ENCODE results near the gene BACH2.
A peak's percentile ranks its signal among the peaks of the same experiment; 100 is the strongest.
"Not testable (repeated sequence)": the region's sequence is repeated elsewhere in the genome, so short reads cannot be mapped to it uniquely, and the experiment has no call there.

The BACH2 gene

GRCh38 chr6:90296341-90297114 is at the start of gene BACH2:
TSS of gene BACH2 (minus strand) at chr6:90296843. CDS start at chr6:90008844, 287,999 bp downstream.
- peak; percentile 92 for DNase-seq

DNA sequence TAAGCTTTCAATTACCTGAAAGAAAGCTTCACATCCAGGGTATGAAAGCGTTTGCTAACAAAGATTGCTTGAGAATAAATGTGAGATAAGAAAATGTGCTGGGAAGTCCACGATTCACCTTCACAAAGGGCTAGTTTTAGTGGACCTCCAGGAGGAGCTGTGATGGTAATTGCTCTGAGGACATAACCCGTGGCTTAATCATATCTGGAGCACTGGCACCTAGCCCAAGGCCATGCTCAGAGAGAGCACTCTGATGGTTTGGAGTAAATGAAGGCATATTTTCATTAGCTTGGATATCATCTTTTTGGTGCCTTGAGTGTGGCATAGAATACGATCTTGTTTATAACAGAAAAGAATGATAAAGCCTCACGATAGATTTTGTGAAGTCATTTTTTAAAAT is 46.9 kb upstream of the BACH2 start:
- DNase-seq = no peak

DNA sequence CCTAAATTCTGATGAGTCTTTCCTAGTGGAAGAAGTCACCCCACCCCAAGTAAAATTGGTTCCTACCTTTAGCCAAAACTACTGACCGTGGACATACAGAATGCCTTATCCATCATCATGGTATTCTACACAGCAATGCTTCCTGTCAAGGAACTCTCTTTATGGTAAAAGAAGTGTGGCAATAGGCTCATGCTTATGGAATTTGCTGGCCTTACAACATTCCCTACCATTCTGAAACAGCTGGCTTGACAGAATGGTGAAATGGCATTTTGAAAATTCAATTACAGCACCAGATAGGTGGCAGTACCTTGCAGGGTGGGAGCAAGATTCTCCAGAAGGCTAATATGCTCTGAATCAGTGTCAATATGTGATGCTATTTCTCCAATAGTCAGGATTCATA is 41.8 kb upstream of the BACH2 start:
- DNase-seq = no peak

- DNase-seq = no peak
Observed at GRCh38 chr6:90336388-90336947, 39.8 kb upstream of the BACH2 start.

DNA sequence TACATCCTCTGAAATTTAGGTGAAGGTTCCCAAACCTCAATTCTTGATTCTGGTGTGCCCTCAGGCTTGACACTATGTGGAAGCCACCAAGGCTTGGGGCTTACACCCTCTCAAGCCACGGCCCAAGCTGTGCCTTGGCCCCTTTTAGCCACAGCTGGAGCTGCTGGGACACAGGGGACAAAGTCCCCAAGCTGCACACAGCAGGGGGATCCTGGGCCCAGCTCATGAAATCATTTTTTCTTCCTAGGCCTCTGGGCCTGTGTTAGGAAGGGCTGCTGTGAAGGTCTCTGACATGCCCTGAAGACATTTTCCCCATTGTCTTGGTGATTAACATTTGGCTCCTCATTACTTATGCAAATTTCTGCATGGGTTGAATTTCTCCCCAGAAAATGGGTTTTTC is 37.3 kb upstream of the BACH2 start:
- DNase-seq = no peak

DNA sequence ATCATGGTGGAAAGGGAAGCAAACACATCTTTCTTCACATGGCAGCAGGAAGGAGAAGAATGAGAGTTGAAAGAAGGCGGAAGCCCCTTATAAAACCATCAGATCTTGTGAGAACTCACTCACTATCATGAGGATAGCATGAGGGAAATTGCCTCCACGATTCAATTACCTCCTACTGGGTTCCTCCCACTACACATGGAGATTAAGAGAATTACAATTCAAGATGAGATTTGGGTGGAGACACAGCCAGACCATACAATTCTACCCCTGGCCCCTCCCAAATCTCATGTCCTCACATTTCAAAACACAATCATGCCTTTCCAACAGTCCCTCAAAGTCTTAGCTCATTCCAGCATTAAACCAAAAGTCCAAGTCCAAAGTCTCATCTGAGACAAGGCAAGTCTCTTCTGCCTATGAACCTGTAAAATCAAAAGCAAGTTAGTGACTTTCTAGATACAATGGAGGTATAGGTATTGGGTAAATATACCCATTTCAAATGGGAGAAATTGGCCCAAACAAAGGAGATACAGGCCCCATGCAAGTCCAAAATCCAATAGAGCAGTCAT is 36.4 kb upstream of the BACH2 start:
- DNase-seq = not testable (repeated sequence)

DNA sequence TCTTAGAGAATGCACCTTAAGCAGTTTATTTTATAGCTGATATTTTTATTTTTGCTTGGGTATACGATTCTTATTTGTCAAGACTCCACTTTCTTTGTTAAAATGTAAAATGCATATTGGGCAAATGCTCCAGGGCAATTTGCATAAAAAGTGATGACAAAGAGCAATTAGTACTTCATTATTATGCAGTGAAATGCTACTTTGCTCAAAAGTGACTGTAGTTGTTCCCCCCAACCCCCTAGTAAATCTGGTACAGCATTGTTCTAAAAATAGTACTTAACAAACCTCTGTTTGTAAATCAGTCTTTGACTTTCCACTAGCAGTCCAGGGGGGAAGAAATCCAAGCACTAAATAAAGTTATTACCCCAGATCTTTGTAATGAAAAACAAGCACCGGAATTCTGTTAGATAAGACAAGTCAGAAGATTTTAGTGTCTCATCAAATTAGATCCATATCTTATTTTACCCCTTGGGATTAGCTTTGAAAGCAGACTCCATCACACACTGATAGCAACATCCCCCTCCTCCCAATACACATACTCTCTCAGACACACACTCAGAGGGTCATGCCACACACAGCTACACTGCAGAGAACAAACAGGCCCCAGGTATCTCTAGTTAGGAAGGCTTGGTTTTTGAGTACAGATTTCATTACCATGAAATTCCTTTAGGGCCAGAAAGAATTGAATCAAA is 32.9 kb upstream of the BACH2 start:
- no peak for DNase-seq

- no peak for DNase-seq
Observed at GRCh38 chr6:90328004-90328403, 31.4 kb upstream of the BACH2 start.

DNA sequence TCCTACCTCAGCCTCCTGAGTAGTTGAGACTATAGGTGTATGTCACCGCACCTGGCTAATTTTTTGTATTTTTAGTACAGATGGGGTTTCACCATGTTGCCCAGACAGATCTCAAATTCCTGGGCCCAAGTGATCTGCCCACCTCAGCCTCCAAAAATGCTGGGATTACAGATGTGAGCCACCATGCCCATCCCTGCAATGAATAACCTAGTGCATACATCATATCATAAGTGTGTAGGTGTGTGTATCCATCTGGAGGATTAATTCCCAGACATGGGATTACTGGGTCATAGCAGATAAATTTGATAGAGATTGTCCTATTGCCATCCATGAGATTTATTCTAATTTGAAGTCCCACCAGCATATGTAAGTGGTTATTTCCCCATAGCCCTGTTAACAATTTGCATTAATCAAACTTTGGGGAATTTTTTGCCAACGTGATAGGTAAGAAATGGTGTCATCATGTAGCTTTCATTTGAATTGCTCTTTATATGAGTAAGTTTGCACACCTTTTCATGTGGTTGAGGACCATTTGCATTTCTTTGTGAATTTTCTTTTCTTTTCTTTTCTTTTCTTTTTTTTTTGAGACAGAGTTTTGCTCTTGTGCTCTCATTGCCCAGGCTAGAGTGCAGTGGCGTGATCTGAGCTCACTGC is 29.9 kb upstream of the BACH2 start:
- DNase-seq = no peak

DNA sequence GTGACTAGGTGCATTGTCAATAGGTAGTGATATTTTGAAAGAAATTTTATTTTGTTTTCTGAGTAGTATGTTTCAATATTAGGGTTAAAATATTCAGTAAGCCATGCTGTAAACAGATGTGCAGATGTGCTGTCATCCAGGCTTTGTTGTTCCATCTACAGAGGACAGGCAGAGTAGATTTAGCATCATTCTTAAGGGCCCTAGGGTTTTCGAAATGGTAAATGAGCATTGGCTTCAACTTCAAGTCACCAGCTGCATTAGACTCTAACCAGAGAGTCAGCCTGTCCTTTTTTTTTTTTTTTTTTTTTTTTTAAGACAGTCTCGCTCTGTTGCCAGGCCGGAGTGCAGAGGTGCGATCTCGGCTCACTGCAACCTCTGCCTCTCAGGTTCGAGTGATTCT is 27.1 kb upstream of the BACH2 start:
- no peak for DNase-seq

- DNase-seq = no peak
Observed at GRCh38 chr6:90322976-90323474, 26.4 kb upstream of the BACH2 start.

DNA sequence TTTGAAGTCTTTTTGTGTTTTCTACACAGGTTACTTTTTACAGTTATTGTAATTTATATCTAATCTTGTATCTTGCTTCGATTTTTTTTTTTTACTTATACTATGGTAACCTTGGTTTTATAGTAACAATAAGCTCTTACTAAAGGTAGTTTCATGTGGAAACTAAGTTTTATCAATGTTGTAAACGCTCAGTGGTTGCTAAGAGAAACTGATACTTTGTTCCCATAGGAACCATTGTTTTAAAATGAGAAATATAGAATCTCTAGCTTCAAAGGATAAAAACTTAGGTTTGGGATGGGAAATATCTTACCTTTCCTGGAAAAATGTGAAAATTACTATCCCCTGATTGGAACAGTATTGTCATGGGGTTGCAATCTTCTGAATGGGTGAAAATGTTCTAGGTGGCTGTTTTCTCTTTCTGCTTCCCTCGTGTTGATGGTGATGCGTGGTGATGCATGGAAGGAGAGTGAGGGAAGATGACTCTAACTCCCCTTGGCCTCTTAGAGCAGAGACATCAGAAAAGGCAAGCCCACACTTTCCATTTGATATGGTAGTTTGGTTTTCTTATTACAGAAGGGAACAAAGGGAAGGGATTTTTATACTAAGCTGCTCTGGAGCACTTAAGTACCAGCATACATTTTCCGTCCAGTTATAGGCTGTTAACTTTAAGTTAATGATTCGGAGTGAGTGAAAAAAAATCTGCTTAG is 23.5 kb upstream of the BACH2 start:
- DNase-seq = no peak

DNA sequence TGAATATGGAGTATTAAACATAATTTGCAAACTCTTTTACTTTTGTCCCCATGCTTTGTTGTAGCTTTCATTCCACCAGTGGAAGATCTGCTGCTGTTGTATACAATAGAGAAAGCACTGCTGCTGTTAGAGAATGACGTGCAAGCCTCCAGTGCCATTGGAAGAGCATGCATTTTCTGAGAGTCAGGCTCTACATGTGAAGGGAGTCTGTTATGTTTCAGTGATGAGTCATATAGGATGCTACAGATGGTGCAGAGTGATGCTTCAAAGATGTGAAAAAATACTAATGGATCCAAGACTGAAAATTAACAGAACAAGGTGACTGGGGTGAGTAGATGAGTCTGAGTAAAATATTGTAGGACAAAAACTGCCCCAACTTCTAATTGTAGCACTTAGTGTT is 22.4 kb upstream of the BACH2 start:
- DNase-seq = no peak

DNA sequence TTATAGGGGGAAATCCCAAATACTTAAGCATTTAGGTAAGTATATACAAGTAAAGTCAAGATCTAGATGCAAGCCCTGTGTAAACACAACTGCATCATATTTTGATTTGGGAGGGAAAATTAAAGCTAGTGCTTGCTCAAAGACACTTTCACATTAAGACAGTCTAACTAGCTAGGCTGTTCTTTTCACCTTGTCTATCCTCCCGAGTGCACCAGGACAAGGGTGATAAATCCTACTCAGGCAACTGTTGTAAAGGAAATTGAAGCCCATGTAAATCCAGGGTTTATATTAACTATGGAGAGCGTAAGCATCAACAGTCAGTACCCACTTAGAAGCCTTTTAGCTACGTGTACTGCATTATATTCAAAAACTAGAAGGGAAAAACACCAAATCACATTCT is 19.3 kb upstream of the BACH2 start:
- DNase-seq = no peak

- DNase-seq = no peak
Observed at GRCh38 chr6:90315354-90315950, 18.8 kb upstream of the BACH2 start.

DNA sequence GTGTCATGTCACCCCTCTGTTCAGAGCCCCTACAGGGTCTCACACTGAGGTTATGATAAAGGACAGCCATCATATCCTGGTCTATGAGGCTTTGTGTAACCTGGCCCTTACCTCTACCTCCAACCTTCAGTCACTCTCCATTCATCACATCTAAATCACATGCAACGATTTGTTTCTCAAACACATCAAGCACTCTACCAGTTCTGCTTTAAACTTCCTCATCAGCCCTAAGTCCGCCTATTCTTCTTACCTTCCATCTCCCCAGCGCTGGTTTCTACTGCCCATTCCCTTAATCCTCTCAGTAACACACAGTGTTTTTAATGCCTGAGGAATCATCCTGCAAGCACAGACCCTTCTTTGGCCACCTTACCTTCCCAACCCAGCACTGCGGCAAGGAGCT is 17.9 kb upstream of the BACH2 start:
- DNase-seq = no peak

DNA sequence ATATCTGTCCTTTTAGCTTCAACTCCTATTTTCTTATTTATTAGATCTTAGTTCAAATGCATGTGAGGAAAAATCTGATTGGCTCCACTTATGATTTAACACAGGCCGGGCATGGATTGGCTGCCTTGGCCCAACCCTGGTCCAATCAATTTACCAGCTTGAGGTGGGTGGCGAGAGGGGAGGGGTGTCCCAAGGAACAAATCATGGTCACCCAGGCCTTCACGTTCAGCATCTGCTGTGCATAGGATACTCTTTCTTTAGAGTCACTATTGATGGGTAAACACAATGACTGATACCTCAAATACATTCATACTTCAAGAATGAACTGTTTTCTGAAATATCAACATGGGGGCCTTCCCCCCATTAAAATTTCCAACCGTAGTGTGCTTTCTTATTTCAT is 14.9 kb upstream of the BACH2 start:
- DNase-seq = no peak

DNA sequence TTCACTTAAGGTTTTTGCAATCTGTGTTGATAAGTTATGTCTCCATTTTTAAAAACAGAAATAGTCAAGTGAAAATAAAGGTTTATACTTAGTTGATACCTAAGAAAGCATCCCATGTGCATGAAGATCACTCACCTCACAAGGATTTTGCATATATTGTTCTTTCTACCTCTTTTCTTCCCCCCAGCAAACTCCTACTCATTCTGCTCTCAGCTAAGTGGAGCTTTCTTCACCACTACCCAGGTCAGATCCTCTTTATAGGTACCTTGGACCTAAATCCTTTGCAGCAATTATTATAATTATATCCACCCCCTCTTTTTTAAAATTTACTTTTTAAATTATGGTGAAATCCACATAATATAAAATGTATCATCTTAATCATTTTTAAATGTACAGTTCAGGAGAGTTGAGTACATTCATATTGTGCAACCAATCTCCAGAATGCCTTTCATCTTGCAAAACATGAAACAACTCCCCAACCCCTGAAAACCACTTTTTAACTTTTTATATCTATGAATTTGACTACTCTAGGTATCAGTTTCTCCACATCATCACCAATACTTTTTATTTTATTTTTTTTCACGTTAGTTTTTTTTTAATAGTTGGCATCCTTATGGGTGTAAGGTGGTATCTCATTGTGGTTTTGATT is 9.3 kb upstream of the BACH2 start:
- no peak for DNase-seq

DNA sequence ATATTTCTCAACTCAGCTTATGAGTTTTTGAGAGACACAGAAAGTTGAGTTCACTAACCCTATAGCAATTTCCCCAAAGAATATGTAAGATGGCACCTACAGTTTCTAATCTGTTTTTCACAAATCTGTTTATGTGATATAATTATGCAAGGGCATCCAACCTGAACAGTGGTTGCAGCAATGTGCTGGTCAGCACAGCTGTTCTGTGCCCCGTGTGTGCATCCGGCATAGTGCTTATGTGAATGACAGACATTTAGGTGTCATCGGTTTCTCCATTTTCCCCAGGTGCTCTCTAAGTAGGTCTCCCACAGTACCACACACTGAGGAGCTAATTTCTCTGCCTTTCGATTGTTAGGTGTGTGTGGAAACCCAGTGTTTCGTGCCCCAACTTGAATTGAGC is 7.7 kb upstream of the BACH2 start:
- no peak for DNase-seq

GRCh38 chr6:90303039-90303438 is 6.4 kb upstream of the BACH2 start:
- DNase-seq = no peak

- DNase-seq = no peak
Observed at GRCh38 chr6:90302320-90302719, 5.7 kb upstream of the BACH2 start.

DNA sequence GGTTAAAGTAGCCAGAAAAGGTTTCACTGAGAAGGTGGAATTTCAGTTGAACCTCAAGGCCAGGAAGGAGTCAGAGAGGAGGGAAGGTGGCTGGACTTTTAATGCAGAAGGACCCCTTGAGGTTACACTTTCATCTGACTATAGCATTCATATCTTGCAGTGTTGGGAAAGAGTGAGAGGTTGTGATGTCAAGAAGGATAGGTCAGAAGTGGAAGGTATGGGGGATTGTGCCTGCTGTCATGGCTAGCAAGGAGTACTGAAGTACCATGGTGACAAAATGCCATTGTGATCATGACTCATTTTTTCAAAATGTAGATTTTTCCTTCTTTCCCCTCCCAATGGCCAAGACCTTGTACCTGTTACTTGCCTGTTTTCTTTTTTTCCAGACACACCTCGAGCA is 5.2 kb upstream of the BACH2 start:
- no peak for DNase-seq
